Neutrophil (primary cell): ENCODE measurements around the gene GRIA3.

ENCODE experiments used
- H3K27ac ChIP-seq: fragments of 200-600 bp; sonication (generic); 2 replicates; pipeline ENCODE4 v1.5.1; 2016; ENCODE audit warnings: mild to moderate bottlenecking, moderate library complexity
- H3K27me3 ChIP-seq: fragments of 200-600 bp; sonication (generic); 2 replicates; pipeline ENCODE4 v1.6.0; 2016; ENCODE audit warnings: mild to moderate bottlenecking
- H3K36me3 ChIP-seq: fragments of 200-600 bp; sonication (generic); 2 replicates; pipeline ENCODE4 v1.5.1; 2017
- H3K4me1 ChIP-seq, 2 experiments: fragments of 200-600 bp in 1 of 2; sonication (generic) in 1 of 2; 1 replicate in 1 of 2; 2 replicates in 1 of 2; pipeline versions ENCODE4 v1.5.1 to v1.6.1; 2013 to 2016; ENCODE audit warnings: low read depth in 1 of 2, low read length in 1 of 2, mild to moderate bottlenecking in 1 of 2, moderate library complexity in 1 of 2; ENCODE audit not compliant: control insufficient read depth in 1 of 2, insufficient read depth in 1 of 2
- H3K4me3 ChIP-seq, 2 experiments: fragments of 200-600 bp in 1 of 2; sonication (generic) in 1 of 2; 1 replicate in 1 of 2; 2 replicates in 1 of 2; pipeline ENCODE4 v1.5.1; 2013 to 2016; ENCODE audit warnings: low read depth in 1 of 2, low read length in 1 of 2, mild to moderate bottlenecking in 1 of 2, moderate library complexity in 1 of 2
- H3K9me3 ChIP-seq: fragments of 200-600 bp; sonication (generic); 2 replicates; pipeline ENCODE4 v1.5.1; 2016
- TF ChIP-seq, protein P1 (sequence below): fragments of 200-600 bp; sonication (generic); IDR thresholded peaks from 2 replicates; pipeline ENCODE4 v1.5.1; 2016; ENCODE audit warnings: antibody characterized with exemption

Gene GRIA3

DNA sequence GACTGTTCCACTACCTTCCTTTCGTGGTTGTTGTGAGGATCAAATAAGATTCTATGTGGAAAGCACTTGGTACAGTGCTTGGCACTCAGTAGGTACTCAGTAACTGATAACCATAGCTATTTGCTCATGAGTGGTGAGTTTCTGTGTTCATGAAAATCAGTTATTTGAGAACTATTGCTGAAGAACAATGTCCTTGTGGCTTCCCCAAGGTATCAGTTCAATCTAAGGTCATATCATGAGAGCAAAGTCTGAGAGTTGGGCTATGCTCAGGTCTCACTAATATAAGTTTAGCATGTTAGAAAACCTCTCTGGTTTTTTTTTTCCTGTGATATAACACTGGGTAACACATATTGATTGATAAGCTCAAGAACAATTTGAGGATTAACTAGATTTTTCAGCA, 147.8 kb downstream of the GRIA3 start:
- TF ChIP-seq, protein P1, sequence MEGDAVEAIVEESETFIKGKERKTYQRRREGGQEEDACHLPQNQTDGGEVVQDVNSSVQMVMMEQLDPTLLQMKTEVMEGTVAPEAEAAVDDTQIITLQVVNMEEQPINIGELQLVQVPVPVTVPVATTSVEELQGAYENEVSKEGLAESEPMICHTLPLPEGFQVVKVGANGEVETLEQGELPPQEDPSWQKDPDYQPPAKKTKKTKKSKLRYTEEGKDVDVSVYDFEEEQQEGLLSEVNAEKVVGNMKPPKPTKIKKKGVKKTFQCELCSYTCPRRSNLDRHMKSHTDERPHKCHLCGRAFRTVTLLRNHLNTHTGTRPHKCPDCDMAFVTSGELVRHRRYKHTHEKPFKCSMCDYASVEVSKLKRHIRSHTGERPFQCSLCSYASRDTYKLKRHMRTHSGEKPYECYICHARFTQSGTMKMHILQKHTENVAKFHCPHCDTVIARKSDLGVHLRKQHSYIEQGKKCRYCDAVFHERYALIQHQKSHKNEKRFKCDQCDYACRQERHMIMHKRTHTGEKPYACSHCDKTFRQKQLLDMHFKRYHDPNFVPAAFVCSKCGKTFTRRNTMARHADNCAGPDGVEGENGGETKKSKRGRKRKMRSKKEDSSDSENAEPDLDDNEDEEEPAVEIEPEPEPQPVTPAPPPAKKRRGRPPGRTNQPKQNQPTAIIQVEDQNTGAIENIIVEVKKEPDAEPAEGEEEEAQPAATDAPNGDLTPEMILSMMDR: no peak
- H3K27ac ChIP-seq: no peak overlapping the region

GRCh38 chrX:123336666-123337065, 152.6 kb downstream of the GRIA3 start:
- no peaks in the 10 kb centered on the region for H3K4me1 ChIP-seq
- no peak overlapping the region for H3K27ac ChIP-seq
- no peaks in the 10 kb centered on the region for H3K36me3 ChIP-seq
- H3K9me3 ChIP-seq: no peaks in the 10 kb centered on the region
- no peaks in the 10 kb centered on the region for H3K27me3 ChIP-seq
- H3K4me3 ChIP-seq: no peak overlapping the region
- TF ChIP-seq, protein P1: no peak

More for the DNA sequence above, 147.8 kb downstream of the GRIA3 start:
- Histone ChIP-seq H3K4me3 (no peak overlapping the region), H3K36me3 (no peaks in the 10 kb centered on the region), H3K9me3 (no peaks in the 10 kb centered on the region), H3K4me1 (no peaks in the 10 kb centered on the region), H3K27me3 (no peaks in the 10 kb centered on the region)

DNA sequence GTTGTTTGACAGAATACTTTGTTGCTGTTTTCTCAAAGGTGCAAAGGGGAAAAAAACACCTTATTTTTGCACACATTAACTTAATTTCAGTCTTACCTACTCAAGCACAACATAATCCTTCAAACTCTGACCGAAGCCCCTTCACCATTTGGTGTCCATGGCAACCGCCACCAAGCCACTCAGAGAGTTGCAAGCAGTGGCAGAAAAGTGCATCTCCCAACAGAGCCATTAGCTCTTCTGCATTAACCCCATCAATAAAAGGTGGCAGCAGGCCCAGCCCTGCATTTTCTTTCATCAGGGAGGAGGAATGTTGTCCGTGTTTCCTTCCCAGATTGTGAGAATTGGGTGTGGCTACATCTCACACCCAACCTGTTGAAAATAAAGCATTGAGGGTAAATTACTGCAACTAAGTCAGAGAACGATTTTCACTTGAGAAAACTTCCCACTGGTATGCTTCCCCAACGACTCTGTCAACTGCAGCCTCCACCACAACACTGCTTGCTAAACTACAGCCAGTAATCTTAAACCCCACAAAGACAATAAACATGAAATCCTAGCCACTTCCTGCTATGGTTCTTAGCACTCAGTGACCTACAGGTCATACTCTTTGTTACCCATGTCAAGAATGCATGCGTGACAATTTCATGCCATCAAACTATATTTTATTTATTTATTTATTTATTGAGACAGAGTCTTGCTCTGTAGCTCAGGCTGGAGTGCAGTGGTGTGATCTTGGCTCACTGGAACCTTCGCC, 154.0 kb downstream of the GRIA3 start:
- Histone ChIP-seq H3K27ac (no peak overlapping the region), H3K9me3 (no peaks in the 10 kb centered on the region), H3K36me3 (no peaks in the 10 kb centered on the region), H3K4me1 (no peaks in the 10 kb centered on the region), H3K4me3 (no peak overlapping the region), H3K27me3 (no peaks in the 10 kb centered on the region)
- TF ChIP-seq, protein P1: no peak

DNA sequence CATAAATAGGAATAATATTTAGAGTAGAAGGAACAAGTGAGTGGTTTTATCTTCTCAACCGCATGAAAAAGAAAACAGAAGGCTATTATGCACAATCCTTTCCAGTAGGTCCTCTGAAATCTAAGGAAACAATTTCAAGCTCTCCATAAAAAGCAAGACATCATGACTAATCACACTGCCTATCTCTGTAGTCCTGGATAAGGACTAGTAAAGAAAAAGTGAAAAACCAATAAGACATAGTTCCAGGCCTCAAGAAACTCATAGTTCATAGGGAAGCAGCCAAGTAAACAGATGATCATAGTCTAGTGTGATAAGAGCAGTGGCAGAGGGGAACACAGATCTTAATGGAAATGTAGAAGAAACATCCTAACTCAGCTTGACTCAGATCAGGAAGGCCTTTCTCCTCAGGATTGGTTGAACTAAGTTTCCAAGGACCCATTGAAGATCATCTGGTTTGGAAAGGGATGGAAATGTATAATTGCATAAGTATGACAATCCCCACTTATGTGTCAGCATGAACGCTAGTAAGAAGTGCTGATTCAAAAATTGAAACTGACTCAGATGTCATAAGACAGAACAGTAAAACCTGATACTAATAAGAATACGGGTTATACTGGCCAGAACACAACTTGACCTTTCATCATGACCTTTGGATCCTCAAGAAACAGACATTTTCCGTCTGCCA, 155.3 kb downstream of the GRIA3 start:
- TF ChIP-seq, protein P1: no peak

DNA sequence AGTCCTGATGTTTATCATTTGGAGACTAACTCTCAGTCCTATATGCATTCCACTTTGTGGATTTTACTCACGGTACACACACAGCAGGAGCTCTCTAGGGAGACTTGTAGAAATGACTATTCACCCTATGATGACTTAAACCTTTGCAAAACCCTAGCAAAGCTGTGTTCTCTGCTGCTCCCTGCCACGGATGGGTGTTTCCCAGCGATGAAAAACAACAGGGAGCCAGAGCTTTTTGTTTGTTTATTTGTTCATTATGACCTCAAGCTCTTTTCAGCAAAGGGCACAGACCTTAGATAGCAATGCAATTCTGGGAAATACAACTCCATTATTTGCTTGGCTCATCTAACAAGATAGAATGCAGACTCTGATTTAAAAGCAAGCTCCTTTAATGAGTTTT, 156.6 kb downstream of the GRIA3 start:
- no peaks in the 10 kb centered on the region for H3K27me3 ChIP-seq

More for the DNA sequence above, 155.3 kb downstream of the GRIA3 start:
- Histone ChIP-seq H3K27me3 (no peaks in the 10 kb centered on the region), H3K9me3 (no peaks in the 10 kb centered on the region), H3K4me3 (no peak overlapping the region), H3K4me1 (no peaks in the 10 kb centered on the region), H3K27ac (no peak overlapping the region), H3K36me3 (no peaks in the 10 kb centered on the region)

More for the DNA sequence above, 156.6 kb downstream of the GRIA3 start:
- TF ChIP-seq, protein P1: no peak
- Histone ChIP-seq H3K4me3 (no peak overlapping the region), H3K9me3 (no peaks in the 10 kb centered on the region), H3K4me1 (no peaks in the 10 kb centered on the region), H3K27ac (no peak overlapping the region), H3K36me3 (no peaks in the 10 kb centered on the region)
